Thyroid gland (tissue), 4 donors: ENCODE data around the gene USP3. TPM values are rescaled to one million over a fixed set of nuclear protein-coding genes. Genes with fewer than 3 reads are reported as not detected.

ENCODE experiments used
- DNase-seq, 2 donors: peaks; one replicate each; pipeline ENCODE4 v3.0.0-alpha.2; 2019
- H3K27ac ChIP-seq, 3 donors: fragments of 200-600 bp; sonication (generic); 1 replicate in 2 of 3; 2 replicates in 1 of 3; pipeline ENCODE4 v1.5.1; 2016 to 2019; ENCODE audit warnings: mild to moderate bottlenecking in 1 of 3, moderate library complexity in 1 of 3
- H3K27me3 ChIP-seq: fragments of 200-600 bp; sonication (generic); one replicate; pipeline ENCODE4 v1.5.1; 2019
- H3K36me3 ChIP-seq, 2 donors: fragments of 200-600 bp; sonication (generic); one replicate each; pipeline ENCODE4 v1.5.1; 2016 to 2019
- H3K4me1 ChIP-seq, 2 donors: fragments of 200-600 bp; sonication (generic); one replicate each; pipeline ENCODE4 v1.5.1; 2017 to 2019
- H3K4me3 ChIP-seq, 3 donors: fragments of 200-600 bp; sonication (generic); replicated peaks in 1 of 3; 1 replicate in 2 of 3; 2 replicates in 1 of 3; pipeline ENCODE4 v1.5.1; 2016; ENCODE audit warnings: mild to moderate bottlenecking in 1 of 3
- H3K9me3 ChIP-seq: fragments of 200-600 bp; sonication (generic); one replicate; pipeline ENCODE4 v1.5.1; 2017
- POLR2A ChIP-seq, 2 donors: fragments of 450-650 bp; IDR thresholded peaks; one replicate each; pipeline ENCODE4 v1.6.1; 2017; ENCODE audit warnings: antibody characterized with exemption in 2 of 2, mild to moderate bottlenecking in 2 of 2, moderate library complexity in 1 of 2
- WGBS, 2 donors: methylation state at CpG; one replicate each; pipeline ENCODE4 v1.1.5; 2017; 5-methylcytosine and 5-hydroxymethylcytosine counted together
- intact Hi-C: fragments of 100-400 bp; cut with DNase I; formaldehyde crosslinking; loops from one replicate; pipeline ENCODE4 v1.15.1; 2023
- total RNA-seq, 4 donors: library from RNA; depleted of rRNA; stranded (reverse); fragments of >200 nt; gene quantifications; one replicate each; pipeline ENCODE4 v1.2.3, GENCODE V29; 2016
- TF ChIP-seq, protein P1 (sequence below), 6 experiments: fragments of 200-600 bp in 3 of 6; fragments of 450-650 bp in 3 of 6; sonication (generic) in 3 of 6; IDR thresholded peaks; one replicate each; pipeline ENCODE4 v1.5.1; 2016 to 2019; ENCODE audit warnings: antibody characterized with exemption in 6 of 6, mild to moderate bottlenecking in 2 of 6, inconsistent platforms in 1 of 6, moderate library complexity in 1 of 6

The USP3 gene
- total RNA-seq, 4 donors from 2014 or later, result 42.9 to 82.2 (median 53.7) TPM

DNA sequence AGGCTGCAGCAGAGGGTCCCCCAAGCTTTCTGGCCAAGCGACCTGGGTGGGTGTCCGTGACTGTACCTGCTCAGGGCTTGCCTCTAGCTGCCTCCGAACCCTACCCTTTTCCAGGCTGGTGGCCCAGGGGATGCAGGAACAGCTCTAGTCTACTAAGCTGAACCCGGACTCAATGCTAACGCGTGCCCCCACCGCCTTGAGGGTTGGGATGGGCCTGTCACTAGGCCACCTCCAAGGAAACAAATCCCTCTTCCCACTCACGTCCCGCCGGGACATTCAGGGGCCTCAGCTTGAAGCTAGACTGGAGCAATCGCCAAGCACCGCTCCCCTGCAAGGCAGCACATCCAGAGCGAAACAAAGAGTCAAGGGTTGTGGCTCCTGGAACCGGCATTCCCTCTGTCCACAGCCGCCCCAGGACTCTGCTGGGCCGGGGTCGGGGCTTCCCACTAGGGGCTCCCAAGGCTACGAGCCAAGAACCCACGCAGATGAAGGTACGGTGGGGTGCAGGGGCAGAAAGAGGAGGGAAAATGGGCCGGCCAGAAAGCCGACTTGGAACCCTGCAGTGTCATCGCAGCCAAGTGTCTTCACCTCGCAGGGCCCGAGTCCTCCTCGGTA is 95.7 kb downstream of the USP3 start:
- H3K4me1 ChIP-seq, result peaks cover 32 to 57% of the 10 kb centered on the region in 2 donors
- no peaks in the 10 kb centered on the region for H3K36me3 ChIP-seq
- H3K9me3 ChIP-seq, result no peaks in the 10 kb centered on the region
- TF ChIP-seq, protein P1, sequence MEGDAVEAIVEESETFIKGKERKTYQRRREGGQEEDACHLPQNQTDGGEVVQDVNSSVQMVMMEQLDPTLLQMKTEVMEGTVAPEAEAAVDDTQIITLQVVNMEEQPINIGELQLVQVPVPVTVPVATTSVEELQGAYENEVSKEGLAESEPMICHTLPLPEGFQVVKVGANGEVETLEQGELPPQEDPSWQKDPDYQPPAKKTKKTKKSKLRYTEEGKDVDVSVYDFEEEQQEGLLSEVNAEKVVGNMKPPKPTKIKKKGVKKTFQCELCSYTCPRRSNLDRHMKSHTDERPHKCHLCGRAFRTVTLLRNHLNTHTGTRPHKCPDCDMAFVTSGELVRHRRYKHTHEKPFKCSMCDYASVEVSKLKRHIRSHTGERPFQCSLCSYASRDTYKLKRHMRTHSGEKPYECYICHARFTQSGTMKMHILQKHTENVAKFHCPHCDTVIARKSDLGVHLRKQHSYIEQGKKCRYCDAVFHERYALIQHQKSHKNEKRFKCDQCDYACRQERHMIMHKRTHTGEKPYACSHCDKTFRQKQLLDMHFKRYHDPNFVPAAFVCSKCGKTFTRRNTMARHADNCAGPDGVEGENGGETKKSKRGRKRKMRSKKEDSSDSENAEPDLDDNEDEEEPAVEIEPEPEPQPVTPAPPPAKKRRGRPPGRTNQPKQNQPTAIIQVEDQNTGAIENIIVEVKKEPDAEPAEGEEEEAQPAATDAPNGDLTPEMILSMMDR (IDR thresholded peaks at IDR 0.05), result no peak
- TF ChIP-seq POLR2A (IDR thresholded peaks at IDR 0.05), result no peak
- H3K27me3 ChIP-seq, result no peaks in the 10 kb centered on the region
- peak overlapping the region in 2 of 3 donors; percentile 34 to 70 for H3K4me3 ChIP-seq
- DNase-seq, result peak; percentile 44 to 52
- peak overlapping the region; percentile 83 to 89 (median 84) for H3K27ac ChIP-seq
- 26 to 30% methylated on average over 12 to 23 of the region's 26 CpGs for WGBS, 2 donors
- intact Hi-C loops, result loop anchor here (5.0 to 10.0 kb wide), 2 partner anchors 113 to 465 kb away; no protein-coding TSS in a partner anchor

DNA sequence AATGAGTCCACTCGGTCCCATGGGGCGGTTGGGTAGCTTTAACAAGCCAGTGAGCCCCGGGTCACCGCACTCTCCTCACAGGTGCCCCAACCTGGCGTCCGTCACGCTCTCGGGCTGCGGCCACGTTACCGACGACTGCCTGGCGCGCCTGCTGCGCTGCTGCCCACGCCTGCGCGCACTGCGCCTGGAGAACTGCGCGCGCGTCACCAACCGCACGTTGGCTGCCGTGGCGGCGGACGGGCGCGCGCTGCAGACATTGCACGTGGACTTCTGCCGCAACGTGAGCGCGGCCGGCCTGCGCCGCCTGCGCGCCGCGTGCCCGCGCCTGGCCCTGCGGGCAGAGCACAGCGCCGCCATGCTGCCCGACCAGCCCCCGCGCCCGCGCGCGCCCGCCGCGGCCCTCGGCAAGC is 96.2 kb downstream of the USP3 start:
- no peaks in the 10 kb centered on the region for H3K27me3 ChIP-seq
- H3K9me3 ChIP-seq, result no peaks in the 10 kb centered on the region
- H3K4me1 ChIP-seq, result peaks cover 32 to 52% of the 10 kb centered on the region in 2 donors
- WGBS, 2 donors, result 4% methylated on average over 5 of the region's 60 CpGs; no CpG with 5 or more reads in 1 of the 2 donors
- TF ChIP-seq, protein P1 (IDR thresholded peaks at IDR 0.05), result peak in 3 of 6 experiments; percentile 32 to 43 (median 37)
- TF ChIP-seq POLR2A (IDR thresholded peaks at IDR 0.05), result peak; percentile 39 to 96
- no peaks in the 10 kb centered on the region for H3K36me3 ChIP-seq
- peak overlapping the region; percentile 83 to 91 (median 84) for H3K27ac ChIP-seq
- peak; percentile 94 for DNase-seq
- H3K4me3 ChIP-seq, result peak overlapping the region in 2 of 3 donors; percentile 70
- intact Hi-C loops, result loop anchor here (5.0 to 10.0 kb wide), 2 partner anchors 113 to 464 kb away; no protein-coding TSS in a partner anchor

DNA sequence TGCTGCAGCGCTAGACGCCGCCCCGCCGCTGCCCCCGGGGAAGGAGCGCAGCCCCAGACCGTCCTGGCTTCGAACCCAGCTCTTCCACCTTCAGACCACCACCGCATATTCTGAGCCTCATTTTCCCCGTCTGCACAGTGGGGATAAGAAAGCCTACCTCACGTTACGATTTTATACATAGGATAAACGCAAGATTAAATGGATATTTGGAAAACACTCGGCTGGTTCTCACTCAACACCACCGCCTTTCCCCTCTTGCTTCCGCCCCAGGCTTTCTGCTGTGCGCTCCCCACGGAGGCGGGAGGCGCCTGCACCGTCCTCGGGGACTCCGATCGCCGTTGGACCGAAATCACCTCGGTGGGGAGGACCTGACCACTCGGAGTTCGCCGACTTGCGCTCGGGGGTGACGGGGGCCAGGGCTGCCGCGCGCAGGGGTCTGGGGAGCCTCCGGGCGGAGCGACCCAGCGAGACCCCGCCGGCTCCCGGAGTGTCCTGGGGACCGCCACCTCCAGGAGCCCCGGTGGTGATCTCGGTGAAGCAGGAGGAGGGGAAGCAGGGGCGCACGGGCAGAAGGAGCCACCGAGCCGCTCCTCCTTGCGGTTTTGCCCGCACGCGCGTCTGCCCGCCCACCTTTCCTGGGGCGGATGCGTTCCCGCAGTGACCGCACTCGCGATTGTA is 96.8 kb downstream of the USP3 start:
- intact Hi-C loops, result loop anchor here (5.0 to 10.0 kb wide), 2 partner anchors 114 to 464 kb away; no protein-coding TSS in a partner anchor
- WGBS, 2 donors, result 0% methylated on average over 26 to 33 of the region's 63 CpGs

DNA sequence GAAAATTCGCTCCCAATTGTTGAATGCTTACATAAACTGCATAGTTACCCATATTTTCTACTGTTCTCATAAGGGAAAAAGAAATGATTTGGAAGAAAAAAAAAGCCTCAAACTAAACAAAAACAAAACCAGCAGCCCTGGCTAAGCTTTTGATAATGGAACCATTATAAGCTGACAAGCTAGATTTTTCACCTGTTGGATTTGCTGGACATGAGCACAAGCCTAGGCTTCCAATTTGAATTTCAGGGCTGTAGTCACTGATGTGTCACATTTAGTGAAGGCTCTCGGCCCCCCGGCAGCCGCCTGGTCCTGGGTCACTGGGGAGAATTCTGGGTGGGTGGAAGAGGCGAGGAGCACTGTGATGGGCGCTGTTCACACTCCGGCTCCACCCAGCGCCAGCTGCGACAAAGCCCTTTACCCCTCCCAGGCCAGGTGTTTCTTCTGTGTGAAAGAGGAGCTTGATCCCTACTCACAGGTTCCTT is 97.4 kb downstream of the USP3 start:
- intact Hi-C loops, result loop anchor here (5.0 to 10.0 kb wide), 2 partner anchors 114 to 463 kb away; no protein-coding TSS in a partner anchor

More for the DNA sequence above, 96.8 kb downstream of the USP3 start:
- TF ChIP-seq, protein P1 (IDR thresholded peaks at IDR 0.05), result peak in 1 of 6 experiments; percentile 15
- peak in 1 of 2 donors; percentile 50 for TF ChIP-seq POLR2A (IDR thresholded peaks at IDR 0.05)
- H3K9me3 ChIP-seq, result no peaks in the 10 kb centered on the region
- no peaks in the 10 kb centered on the region for H3K27me3 ChIP-seq
- H3K4me1 ChIP-seq, result peaks cover 32 to 46% of the 10 kb centered on the region in 2 donors
- H3K36me3 ChIP-seq, result no peaks in the 10 kb centered on the region
- DNase-seq, result peak; percentile 40 to 42
- peak overlapping the region; percentile 44 to 70 (median 70) for H3K4me3 ChIP-seq
- H3K27ac ChIP-seq, result peak overlapping the region; percentile 82 to 91 (median 84)

More for the DNA sequence above, 97.4 kb downstream of the USP3 start:
- WGBS, 2 donors, result 28 to 39% methylated on average over 9 of the region's 9 CpGs
- TF ChIP-seq POLR2A (IDR thresholded peaks at IDR 0.05), result peak in 1 of 2 donors; percentile 41
- TF ChIP-seq, protein P1 (IDR thresholded peaks at IDR 0.05), result no peak
- H3K9me3 ChIP-seq, result no peaks in the 10 kb centered on the region
- peaks cover 29 to 40% of the 10 kb centered on the region in 2 donors for H3K4me1 ChIP-seq
- H3K4me3 ChIP-seq, result peak overlapping the region; percentile 44 to 70 (median 70)
- DNase-seq, result peak; percentile 35 to 43
- H3K36me3 ChIP-seq, result no peaks in the 10 kb centered on the region
- peak overlapping the region; percentile 82 to 91 (median 84) for H3K27ac ChIP-seq
- no peaks in the 10 kb centered on the region for H3K27me3 ChIP-seq
